ENCODE data around the gene GSAP.
"Not testable (repeated sequence)": the region's sequence is repeated elsewhere in the genome, so short reads cannot be mapped to it uniquely, and the experiment has no call there.

Gene GSAP

DNA sequence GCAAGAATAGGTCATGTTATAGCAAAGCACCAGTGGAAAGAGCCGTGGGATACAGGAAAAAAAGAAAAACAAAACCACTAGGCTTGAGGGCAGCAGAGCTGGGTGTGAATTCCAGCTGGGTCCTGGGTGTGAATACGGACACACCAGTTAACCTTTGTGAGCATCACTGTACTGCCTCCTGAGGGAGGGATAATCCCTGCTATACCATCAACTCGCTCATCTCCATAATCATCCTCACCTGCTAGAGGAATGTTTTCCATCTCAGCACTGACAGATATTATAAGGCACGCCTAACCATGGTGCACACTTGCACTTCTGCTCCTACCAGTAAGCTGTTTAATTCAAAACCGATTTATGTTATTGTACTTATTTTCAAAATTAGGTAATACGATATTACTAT is 62.2 kb downstream of the GSAP start:
- TF ChIP-seq CTCF (IDR thresholded peaks at IDR 0.05; ENCODE audit: borderline replicate concordance, insufficient read depth, low read depth, low read length): no peak
- H3K4me3 ChIP-seq (ENCODE audit: low read depth, low read length): no peak overlapping the region

DNA sequence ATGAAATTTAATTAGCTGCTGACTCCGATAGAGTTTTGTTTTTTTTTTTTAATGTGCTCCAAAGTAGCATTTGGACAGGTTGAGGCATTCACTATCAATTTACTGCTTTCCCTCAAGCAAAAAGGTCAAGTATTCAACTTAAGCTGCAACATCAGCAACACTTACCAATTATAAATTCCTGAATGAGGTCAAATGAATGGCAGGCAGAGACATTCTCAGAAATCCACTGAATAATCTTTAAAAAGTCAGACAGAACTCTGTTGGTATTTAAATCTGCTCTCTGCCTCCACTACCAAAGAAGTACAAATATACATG is 62.8 kb downstream of the GSAP start:
- no peak for TF ChIP-seq CTCF (IDR thresholded peaks at IDR 0.05; ENCODE audit: borderline replicate concordance, insufficient read depth, low read depth, low read length)
- H3K4me3 ChIP-seq (ENCODE audit: low read depth, low read length): no peak overlapping the region

- TF ChIP-seq CTCF (IDR thresholded peaks at IDR 0.05; ENCODE audit: borderline replicate concordance, insufficient read depth, low read depth, low read length): no peak
- no peak overlapping the region for H3K4me3 ChIP-seq (ENCODE audit: low read depth, low read length)
Observed at GRCh38 chr7:77352665-77353406, 63.3 kb downstream of the GSAP start.

- TF ChIP-seq CTCF (IDR thresholded peaks at IDR 0.05; ENCODE audit: borderline replicate concordance, insufficient read depth, low read depth, low read length): no peak
- no peak overlapping the region for H3K4me3 ChIP-seq (ENCODE audit: low read depth, low read length)
Observed at GRCh38 chr7:77351539-77352004, 64.6 kb downstream of the GSAP start.

- no peak for TF ChIP-seq CTCF (IDR thresholded peaks at IDR 0.05; ENCODE audit: borderline replicate concordance, insufficient read depth, low read depth, low read length)
- no peak overlapping the region for H3K4me3 ChIP-seq (ENCODE audit: low read depth, low read length)
Observed at GRCh38 chr7:77349141-77349540, 67.0 kb downstream of the GSAP start.

DNA sequence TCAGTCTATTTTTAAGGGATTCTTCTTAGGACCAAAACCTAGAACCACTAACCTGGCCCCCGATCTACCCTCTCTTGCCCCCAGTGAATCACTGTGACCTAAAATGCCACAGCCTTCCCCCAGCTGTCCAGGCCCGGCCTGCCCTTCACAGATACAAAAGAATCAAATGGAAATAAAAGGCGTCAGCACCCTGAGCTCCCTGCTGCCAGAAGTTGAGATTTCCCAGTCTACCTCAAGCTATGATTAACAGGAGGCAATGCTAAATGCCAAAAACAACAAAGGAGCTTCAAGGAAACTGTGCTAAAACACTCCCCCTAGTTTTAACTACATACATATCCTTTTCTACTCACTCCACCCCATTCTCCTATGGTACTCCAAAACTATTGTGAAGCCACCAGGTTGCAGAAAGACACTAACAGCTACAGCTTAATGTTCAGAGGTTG is 67.8 kb downstream of the GSAP start:
- no peak overlapping the region for H3K4me3 ChIP-seq (ENCODE audit: low read depth, low read length)
- TF ChIP-seq CTCF (IDR thresholded peaks at IDR 0.05; ENCODE audit: borderline replicate concordance, insufficient read depth, low read depth, low read length): no peak

- no peak overlapping the region for H3K4me3 ChIP-seq (ENCODE audit: low read depth, low read length)
- no peak for TF ChIP-seq CTCF (IDR thresholded peaks at IDR 0.05; ENCODE audit: borderline replicate concordance, insufficient read depth, low read depth, low read length)
Observed at GRCh38 chr7:77346441-77346840, 69.7 kb downstream of the GSAP start.

DNA sequence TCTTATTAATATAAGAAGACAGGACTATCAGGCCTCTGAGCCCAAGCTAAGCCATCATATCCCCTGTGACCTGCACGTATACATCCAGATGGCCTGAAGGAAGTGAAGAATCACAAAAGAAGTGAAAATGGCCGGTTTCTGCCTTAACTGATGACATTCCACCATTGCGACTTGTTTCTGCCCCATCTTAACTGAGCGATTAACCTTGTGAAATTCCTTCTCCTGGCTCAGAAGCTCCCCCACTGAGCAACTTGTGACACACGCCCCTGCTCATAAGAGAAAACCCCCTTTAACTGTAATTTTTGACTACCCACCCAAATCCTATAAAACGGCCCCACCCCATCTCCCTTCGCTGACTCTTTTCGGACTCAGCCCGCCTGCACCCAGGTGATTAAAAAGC is 70.7 kb downstream of the GSAP start:
- not testable (repeated sequence) for H3K4me3 ChIP-seq (ENCODE audit: low read depth, low read length)

Measured in GM12875 (cell line).